Skeletal muscle satellite cell (primary cell): ENCODE data around the gene SARDH.
A peak's percentile ranks its signal among the peaks of the same experiment; 100 is the strongest.

Source experiments
- H3K27me3 ChIP-seq: 2 replicates; pipeline ENCODE4 v1.7.0; 2013; ENCODE audit warnings: low read length; ENCODE audit not compliant: control insufficient read depth, insufficient read depth
- H3K36me3 ChIP-seq: 2 replicates; pipeline ENCODE4 v1.7.0; 2013; ENCODE audit warnings: mild to moderate bottlenecking, control low read depth, low read length; ENCODE audit not compliant: insufficient read depth
- H3K4me1 ChIP-seq: 2 replicates; pipeline ENCODE4 v1.7.0; 2013; ENCODE audit warnings: low read length; ENCODE audit not compliant: control insufficient read depth, insufficient read depth
- H3K4me2 ChIP-seq: 2 replicates; pipeline ENCODE4 v1.7.0; 2013; ENCODE audit warnings: mild to moderate bottlenecking, low read length
- H3K4me3 ChIP-seq: 2 replicates; pipeline ENCODE4 v1.7.0; 2013; ENCODE audit warnings: low read length
- H3K9ac ChIP-seq: 2 replicates; pipeline ENCODE4 v1.7.0; 2013; ENCODE audit warnings: mild to moderate bottlenecking, low read depth, low read length, moderate library complexity
- H3K9me3 ChIP-seq: replicated peaks from 2 replicates; pipeline ENCODE4 v1.7.0; 2013; ENCODE audit warnings: mild to moderate bottlenecking, control low read depth, low read length

Gene SARDH

DNA sequence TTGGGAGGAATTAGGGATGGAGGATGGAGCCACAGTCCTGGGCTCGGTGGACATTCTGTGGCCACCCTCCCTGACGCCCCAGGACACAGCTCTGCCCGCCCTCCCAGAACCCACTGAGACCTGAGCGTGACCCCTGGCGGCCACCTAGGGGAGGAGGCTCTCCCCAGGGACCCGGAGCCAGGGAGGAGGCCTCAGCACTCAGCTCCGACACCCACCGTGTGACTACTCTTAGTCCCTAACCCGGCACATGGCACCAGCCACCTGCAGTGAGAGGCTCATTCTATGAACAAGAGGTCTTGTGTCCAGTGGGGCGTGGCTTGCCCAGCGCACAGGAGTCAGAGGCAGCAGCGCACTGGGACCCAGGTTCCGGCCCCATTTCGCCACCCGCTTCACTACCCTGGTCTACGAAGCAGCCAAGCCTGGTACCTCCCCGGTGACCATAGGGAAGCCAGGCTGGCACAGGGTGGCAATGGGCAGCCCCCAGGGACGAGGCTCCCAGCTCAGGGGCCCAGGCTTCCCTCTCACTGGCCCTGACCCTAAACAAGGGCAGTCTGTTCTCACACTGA lies 10.2 kb downstream of the SARDH start:
- H3K4me1 ChIP-seq = no peaks in the 10 kb centered on the region
- H3K9me3 ChIP-seq = no peaks in the 10 kb centered on the region
- no peak overlapping the region for H3K9ac ChIP-seq
- H3K4me3 ChIP-seq = no peak overlapping the region
- H3K27me3 ChIP-seq = peaks cover 4% of the 10 kb centered on the region
- no peaks in the 10 kb centered on the region for H3K36me3 ChIP-seq
- H3K4me2 ChIP-seq = no peak overlapping the region

DNA sequence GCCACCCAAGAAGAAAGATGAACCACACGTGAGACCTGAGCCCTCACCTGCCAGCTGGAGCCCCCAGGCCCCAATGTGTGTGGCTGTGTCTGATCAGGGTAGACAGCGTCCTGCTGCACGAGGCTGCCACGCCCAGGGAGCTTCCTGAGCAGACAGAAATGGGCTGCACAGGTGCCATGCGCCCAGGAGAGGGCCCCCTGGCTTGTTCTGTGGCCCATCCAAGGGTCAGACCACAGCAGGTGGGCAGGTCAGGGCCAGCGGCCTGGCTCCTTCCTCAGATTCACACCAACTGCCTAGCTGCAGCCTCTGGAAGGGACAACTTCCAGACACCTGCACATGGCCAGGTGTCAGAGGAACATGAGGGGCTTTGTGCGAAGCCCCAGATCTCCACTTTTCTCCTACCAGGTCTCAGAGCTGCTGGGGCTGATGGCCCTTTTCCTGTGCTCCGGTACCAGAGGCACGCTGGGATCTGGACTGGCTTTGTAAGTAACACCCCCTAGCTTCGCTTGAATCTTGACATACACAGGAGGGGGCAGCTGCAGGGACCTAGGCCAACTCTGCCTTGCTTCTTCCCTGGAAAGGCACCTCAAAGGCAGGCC lies 10.8 kb downstream of the SARDH start:
- peaks cover 4% of the 10 kb centered on the region for H3K27me3 ChIP-seq
- no peaks in the 10 kb centered on the region for H3K36me3 ChIP-seq
- no peak overlapping the region for H3K4me3 ChIP-seq
- H3K9me3 ChIP-seq = no peaks in the 10 kb centered on the region
- H3K4me1 ChIP-seq = no peaks in the 10 kb centered on the region
- no peak overlapping the region for H3K4me2 ChIP-seq
- no peak overlapping the region for H3K9ac ChIP-seq

DNA sequence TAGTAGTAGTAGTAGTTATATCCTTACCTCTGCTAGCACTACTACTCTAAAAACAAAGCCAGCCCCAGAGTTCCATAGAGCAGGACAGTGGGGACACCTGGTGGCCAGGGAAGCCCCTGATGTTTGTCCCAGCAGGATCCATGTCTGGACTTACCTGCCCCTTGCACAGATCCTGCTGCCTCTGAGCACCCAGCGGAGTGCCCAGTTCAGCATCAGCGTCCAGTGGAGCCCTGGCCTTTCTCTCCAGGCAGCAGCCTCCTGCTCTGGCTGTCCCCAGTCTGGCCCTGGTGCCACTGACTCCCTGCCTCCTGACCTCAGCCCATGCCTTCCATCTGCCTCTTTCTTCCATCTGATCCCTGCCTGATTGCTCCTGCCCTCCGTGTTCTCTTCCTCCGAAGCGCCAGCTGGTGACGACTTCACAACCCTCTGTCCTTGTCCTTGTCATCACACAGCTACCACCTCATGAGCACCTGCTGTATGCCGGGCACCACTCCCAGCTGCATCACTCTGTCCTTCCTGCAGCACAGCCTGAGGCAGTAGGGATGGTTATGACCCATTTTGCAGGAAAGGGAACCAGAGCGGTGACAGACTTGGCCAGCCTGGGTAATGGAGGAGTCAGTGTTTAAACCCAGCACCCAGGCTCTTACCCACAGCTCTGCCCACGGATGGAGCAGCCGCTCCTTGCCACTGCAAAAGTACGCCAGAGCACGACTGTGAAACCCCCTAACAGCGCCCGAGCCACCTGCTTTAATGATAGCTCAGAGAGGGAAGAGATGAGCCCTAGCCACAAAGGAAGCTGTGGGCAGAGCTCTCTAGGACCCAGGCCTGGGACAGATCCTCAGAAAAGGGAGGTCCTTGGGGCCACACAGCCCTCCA lies 11.5 kb downstream of the SARDH start:
- no peak overlapping the region for H3K4me2 ChIP-seq
- no peak overlapping the region for H3K9ac ChIP-seq
- no peaks in the 10 kb centered on the region for H3K9me3 ChIP-seq
- no peaks in the 10 kb centered on the region for H3K36me3 ChIP-seq
- no peak overlapping the region for H3K4me3 ChIP-seq
- no peaks in the 10 kb centered on the region for H3K4me1 ChIP-seq
- H3K27me3 ChIP-seq = peaks cover 4% of the 10 kb centered on the region

DNA sequence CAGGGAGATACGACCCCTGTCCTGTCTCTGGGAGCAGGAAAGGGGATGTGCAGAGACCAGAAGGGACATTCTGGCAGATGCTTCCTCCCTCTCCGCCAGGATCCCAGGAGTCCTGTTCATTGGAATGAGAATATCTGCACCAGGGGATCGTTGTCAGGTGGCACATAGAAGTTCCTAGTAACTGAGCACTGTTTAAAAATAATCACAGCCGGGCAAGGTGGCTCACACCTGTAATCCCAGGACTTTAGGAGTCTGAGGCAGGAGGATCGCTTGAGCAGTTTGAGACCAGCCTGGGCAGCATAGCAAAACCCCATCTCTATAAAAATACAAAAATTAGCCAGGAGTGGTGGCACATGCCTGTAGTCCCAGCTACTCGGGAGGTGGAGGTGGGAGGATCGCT lies 12.3 kb downstream of the SARDH start:
- H3K4me1 ChIP-seq = no peaks in the 10 kb centered on the region
- H3K27me3 ChIP-seq = peaks cover 7% of the 10 kb centered on the region
- no peak overlapping the region for H3K4me3 ChIP-seq
- no peaks in the 10 kb centered on the region for H3K36me3 ChIP-seq
- no peak overlapping the region for H3K4me2 ChIP-seq
- H3K9ac ChIP-seq = no peak overlapping the region
- no peaks in the 10 kb centered on the region for H3K9me3 ChIP-seq

DNA sequence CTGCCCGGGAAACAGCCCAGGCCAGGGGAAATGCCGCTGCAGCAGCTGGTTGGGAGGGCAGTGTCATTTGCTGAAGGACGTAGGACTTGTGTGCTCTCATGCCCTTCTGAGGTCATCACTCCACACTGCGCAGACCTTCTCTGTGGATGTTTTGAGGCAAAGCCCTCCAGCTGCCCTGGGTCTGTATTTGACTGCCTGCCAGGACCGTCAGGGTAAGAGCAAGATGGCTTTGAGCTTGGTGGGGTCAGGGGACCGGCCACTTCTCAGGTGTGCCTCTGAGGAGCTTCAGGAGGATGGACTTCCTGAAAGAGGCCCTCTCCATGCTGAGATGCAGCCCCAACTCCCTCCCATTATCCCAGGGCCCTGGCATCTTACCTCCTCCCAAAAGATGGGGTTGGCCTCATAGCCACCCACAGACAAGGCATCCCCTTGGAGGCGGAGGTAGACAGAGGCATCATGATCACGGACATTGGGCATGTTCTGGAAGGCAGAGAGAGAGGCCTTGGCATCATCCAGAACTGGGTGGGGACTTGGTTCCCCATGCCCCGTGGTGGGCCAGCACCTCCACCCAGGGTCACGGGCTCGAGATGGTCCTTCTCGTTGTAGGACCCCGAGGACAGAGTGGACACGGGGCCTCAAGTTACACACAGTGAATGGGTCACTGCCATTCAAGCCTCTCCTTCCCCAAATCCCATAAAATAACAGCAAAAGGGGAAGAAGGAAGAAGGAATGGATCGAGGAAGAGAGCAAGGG lies 19.4 kb downstream of the SARDH start:
- H3K27me3 ChIP-seq = peaks cover 3% of the 10 kb centered on the region
- H3K9me3 ChIP-seq = no peaks in the 10 kb centered on the region
- no peak overlapping the region for H3K4me3 ChIP-seq
- no peak overlapping the region for H3K9ac ChIP-seq
- H3K4me2 ChIP-seq = no peak overlapping the region
- peaks cover 31% of the 10 kb centered on the region for H3K4me1 ChIP-seq
- no peaks in the 10 kb centered on the region for H3K36me3 ChIP-seq

DNA sequence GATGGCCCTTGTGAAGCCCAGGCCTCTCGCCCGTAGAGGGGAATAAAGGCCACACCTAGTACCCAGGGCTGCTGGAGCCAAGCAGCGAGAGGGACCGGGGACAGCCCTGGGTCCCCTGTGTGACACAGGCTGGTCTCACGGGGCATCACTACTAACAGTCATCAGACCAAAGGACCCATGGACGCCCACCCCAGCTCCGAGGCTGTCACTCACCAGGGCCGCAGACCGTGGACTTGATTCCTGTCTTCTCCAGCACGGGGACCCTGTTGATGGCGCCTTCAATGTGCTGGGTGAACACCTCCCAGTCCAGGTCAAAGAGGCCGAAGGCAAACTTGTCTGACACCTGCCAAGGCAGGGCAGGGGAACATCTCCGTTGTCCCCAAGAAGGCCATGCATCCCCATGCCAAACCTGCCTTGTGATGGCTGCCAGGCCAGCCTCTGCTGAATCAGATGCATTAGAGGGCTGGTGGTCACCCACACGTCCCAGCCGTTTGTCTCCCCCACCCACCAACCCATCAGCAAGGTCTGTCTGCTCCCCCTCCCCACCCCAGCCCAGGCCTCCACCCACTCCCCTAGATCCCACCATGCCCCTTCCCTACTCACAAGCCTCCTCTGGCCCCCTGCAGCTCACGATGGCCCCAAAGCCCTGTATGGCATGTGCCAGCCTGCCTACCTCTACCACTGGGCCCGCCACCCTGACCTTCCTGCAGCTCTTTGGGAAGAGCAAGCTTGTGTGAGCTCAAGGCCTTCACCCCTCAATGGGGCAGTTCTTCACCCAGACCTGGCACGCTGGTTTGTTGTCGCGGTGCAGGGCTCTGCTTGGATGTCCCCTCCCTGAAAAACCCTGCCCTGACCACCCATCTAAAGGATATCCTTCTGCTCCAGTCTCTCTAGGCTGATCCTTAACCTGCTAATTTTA lies 20.8 kb downstream of the SARDH start:
- Histone ChIP-seq H3K9ac (no peak overlapping the region), H3K9me3 (no peaks in the 10 kb centered on the region), H3K27me3 (peaks cover 3% of the 10 kb centered on the region), H3K36me3 (no peaks in the 10 kb centered on the region), H3K4me1 (peaks cover 44% of the 10 kb centered on the region), H3K4me2 (no peak overlapping the region), H3K4me3 (no peak overlapping the region)

DNA sequence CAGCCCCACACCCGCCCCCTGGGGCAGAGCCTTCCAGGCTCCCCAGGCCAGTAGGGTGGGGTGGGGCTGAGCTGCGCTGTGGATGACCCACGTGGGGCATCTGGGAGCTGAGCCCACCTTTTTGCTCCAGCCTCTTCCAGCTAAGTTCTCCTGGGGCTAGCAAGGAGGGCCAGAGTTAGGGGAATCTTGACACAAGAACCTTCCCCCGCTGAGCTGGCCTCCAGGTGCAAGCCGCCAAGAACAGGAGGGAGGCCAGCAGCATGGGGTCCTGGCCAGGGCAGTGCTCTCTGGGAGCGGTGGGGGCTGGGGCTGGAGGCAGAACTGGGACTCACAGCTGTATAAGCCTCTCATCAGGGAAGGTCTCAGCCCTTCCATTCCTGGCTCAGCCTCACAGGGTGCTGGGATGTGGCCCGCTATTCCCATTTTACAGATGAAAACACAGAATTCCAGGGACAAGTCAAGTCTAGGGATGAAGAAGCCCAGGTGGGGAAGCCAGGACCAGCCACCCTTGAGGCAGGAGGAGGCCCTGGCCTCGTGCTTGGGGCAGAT lies 21.5 kb downstream of the SARDH start:
- Histone ChIP-seq H3K4me2 (no peak overlapping the region), H3K9me3 (no peaks in the 10 kb centered on the region), H3K4me3 (no peak overlapping the region), H3K36me3 (no peaks in the 10 kb centered on the region), H3K27me3 (peaks cover 3% of the 10 kb centered on the region), H3K9ac (peak overlapping the region; percentile 75), H3K4me1 (peaks cover 52% of the 10 kb centered on the region)

DNA sequence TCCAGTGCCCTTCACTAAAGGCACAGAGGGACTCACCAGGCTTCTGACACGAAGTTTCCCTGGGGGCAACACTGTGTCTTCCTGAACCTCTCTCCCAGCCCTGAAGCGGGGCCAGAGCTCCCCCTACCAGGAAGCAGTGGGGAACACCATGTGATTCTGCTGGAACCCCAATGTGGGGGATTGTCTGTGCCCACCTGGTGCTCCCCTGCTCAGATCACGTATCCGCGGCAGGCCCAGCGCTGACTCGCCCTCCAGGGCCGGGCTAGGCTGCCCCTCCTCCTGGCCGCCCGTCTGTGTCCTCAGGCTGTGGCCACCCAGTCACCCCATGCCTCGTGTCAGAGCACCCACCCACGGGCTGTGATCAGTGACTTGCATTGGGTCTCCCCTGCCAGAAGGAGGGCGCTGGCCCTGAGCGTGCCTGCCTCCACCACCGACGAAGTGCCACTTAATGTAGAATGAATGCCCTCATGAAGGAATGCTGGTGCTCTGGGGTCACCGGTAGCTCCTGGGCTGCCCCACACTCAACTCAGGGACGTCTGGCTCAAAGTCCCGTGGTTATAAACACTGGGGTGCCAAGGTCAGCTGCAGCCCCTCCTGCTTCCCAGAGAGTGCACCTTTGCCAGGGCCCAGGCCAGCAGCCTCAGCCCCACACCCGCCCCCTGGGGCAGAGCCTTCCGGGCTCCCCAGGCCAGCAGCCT lies 22.1 kb downstream of the SARDH start:
- H3K36me3 ChIP-seq = no peaks in the 10 kb centered on the region
- peak overlapping the region; percentile 28 for H3K4me3 ChIP-seq
- H3K9ac ChIP-seq = peak overlapping the region; percentile 75
- H3K27me3 ChIP-seq = peaks cover under 1% of the 10 kb centered on the region
- peaks cover 58% of the 10 kb centered on the region for H3K4me1 ChIP-seq
- H3K9me3 ChIP-seq = no peaks in the 10 kb centered on the region
- H3K4me2 ChIP-seq = peak overlapping the region; percentile 71

DNA sequence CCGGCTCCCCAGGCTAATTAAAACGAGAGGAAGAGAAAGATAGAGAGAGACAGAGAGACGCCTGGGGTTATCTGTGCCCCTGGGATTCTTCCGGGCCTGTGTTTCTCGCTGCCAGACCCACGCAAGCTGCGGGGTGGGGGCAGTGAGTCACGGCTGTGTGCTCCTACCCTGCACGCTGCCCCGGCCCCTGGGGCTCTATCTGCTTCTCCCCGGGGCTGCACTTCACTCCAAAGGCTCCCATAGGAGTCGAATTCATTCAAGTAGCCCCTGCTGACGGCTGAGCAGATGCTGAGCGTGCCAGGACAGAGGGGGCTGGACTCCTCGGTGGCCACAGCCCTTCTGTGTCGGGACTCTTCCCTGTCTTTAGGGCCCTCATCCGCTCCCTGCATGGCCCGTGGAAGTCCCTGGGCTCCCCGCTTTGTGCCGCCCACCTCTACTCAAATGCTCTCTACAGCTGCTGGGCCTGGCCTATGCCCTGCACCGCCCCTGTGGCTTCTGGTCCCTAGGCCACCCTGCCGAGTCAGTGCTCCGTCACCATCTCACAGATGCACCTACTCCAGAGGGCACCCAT lies 22.8 kb downstream of the SARDH start:
- peak overlapping the region; percentile 71 for H3K4me2 ChIP-seq
- peak overlapping the region; percentile 75 for H3K9ac ChIP-seq
- no peaks in the 10 kb centered on the region for H3K27me3 ChIP-seq
- no peaks in the 10 kb centered on the region for H3K36me3 ChIP-seq
- no peaks in the 10 kb centered on the region for H3K9me3 ChIP-seq
- H3K4me3 ChIP-seq = peak overlapping the region; percentile 28
- peaks cover 64% of the 10 kb centered on the region for H3K4me1 ChIP-seq
